Renal cortical epithelial cell (primary cell): ENCODE data around the gene GCK. TPM values are rescaled to one million over a fixed set of nuclear protein-coding genes. Genes with fewer than 3 reads are reported as not detected.

Experiments
- total RNA-seq: library from RNA; depleted of rRNA; stranded (reverse); fragments of >200 nt; gene quantifications from 2 replicates; pipeline ENCODE4 v1.2.3, GENCODE V29; 2014

The GCK gene
- total RNA-seq, 1 donor from 2014 or later: 0.10 TPM

Other genes starting within 250 kb of the GCK start
- not detected in 2 replicates for gene SPDYE1, start 191.5 kb downstream of the GCK start, total RNA-seq
- 158 and 181 TPM in 2 replicates for gene DBNL, start 144.7 kb downstream of the GCK start, total RNA-seq
- gene PGAM2, start 123.9 kb downstream of the GCK start, total RNA-seq: 0.15 TPM in 1 of 2 replicates, not detected in the other
- gene POLM, start 106.9 kb downstream of the GCK start, total RNA-seq: 8.0 and 15.3 TPM in 2 replicates
- gene AEBP1, start 85.1 kb downstream of the GCK start, total RNA-seq: 3.5 and 19.0 TPM in 2 replicates
- 58.3 and 58.9 TPM in 2 replicates for gene POLD2, start 65.9 kb downstream of the GCK start, total RNA-seq
- not detected in 2 replicates for gene MYL7, start 48.1 kb downstream of the GCK start, total RNA-seq
- 85.9 and 116 TPM in 2 replicates for gene YKT6, start 11.5 kb upstream of the GCK start, total RNA-seq
- gene CAMK2B, start 136.2 kb upstream of the GCK start, total RNA-seq: 0.20 and 1.6 TPM in 2 replicates